ENCODE measurements around the gene CLN6.
"Not testable (repeated sequence)": the region's sequence is repeated elsewhere in the genome, so short reads cannot be mapped to it uniquely, and the experiment has no call there.

The CLN6 gene

GRCh38 chr15:68192804-68193486 is 36.6 kb downstream of the CLN6 start:
- DNase-seq (ENCODE audit: extremely low read depth in 1 of 2, low read depth in 1 of 2), result no peak

GRCh38 chr15:68192117-68192516 is 37.4 kb downstream of the CLN6 start:
- DNase-seq (ENCODE audit: extremely low read depth in 1 of 2, low read depth in 1 of 2), result no peak

- DNase-seq (ENCODE audit: extremely low read depth in 1 of 2, low read depth in 1 of 2), result no peak
Observed at GRCh38 chr15:68191555-68191954, 38.0 kb downstream of the CLN6 start.

- DNase-seq (ENCODE audit: extremely low read depth in 1 of 2, low read depth in 1 of 2), result no peak
Observed at GRCh38 chr15:68190048-68190447, 39.5 kb downstream of the CLN6 start.

DNA sequence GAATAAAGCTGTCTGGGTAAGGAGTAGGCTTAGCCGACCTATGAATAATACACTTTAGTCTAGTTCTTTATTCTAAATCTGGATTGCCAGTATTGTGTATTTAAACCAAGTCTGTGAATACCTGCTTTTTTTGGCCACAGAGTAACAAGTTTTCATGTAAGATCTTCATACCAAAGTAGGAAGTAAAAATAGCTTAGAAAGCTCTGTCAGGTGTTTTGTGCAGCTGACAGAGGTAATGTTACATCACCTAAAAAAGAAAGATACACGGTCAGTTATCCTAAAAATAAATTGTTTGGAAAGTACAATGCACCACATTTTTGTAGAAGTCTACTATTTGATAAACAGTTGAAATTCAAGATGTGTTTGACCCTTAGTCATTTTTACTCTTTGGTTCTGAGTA is 40.9 kb downstream of the CLN6 start:
- no peak for DNase-seq (ENCODE audit: extremely low read depth in 1 of 2, low read depth in 1 of 2)

- no peak for DNase-seq (ENCODE audit: extremely low read depth in 1 of 2, low read depth in 1 of 2)
Observed at GRCh38 chr15:68187559-68187958, 42.0 kb downstream of the CLN6 start.

GRCh38 chr15:68186671-68187397 is 42.7 kb downstream of the CLN6 start:
- no peak for DNase-seq (ENCODE audit: extremely low read depth in 1 of 2, low read depth in 1 of 2)

- no peak for DNase-seq (ENCODE audit: extremely low read depth in 1 of 2, low read depth in 1 of 2)
Observed at GRCh38 chr15:68184616-68185480, 44.7 kb downstream of the CLN6 start.

DNA sequence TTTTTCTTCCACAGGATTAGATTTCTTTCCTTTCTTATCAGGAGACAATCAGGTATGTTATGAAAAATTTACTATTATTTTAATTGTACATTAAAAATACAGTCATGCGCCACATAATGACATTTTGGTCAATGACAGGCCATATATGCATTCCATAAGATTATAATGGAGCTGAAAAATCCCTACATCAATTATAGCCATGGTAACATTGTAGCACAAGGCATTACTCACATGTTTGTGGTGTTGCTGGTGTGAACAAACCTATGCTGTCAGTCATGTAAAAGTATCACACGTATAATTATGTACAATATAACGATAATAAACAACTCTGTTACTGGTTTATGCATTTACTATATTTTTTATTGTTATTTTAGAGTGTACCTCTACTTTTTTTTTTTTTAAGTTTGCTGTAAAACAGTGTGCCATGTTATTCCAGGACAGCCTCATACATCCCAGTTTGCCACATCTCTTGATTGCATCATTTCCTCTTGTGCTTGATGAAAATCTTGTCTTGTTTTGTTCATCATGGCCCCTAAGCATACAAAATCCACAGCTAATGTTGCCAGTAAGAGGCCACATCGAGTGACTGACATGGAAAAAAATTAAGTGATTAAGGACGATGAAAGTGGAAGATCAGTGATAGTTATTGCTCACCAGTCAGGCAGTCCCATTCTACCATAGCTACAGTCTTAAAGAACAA is 45.8 kb downstream of the CLN6 start:
- DNase-seq (ENCODE audit: extremely low read depth in 1 of 2, low read depth in 1 of 2), result no peak

GRCh38 chr15:68177742-68178141 is 51.8 kb downstream of the CLN6 start:
- DNase-seq (ENCODE audit: extremely low read depth in 1 of 2, low read depth in 1 of 2), result no peak

- no peak for DNase-seq (ENCODE audit: extremely low read depth in 1 of 2, low read depth in 1 of 2)
Observed at GRCh38 chr15:68176601-68177000, 52.9 kb downstream of the CLN6 start.

DNA sequence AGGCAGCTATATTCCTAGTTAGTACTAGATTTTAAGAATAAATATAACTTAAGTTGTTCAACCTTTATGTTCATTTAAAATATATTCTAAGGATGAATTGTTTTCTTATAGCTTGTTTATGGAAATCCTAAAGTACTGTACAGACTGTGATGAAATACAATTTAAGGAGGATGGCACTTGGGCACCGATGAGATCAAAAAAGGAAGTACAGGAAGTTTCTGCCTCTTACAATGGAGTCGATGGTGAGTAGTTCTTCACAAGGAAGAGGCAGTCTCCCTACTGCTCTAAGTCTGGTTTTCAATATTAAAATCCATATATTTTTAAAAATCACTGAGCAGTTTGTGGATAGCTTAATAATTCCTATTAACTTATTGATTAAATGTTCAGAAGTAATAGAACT is 54.0 kb downstream of the CLN6 start:
- DNase-seq (ENCODE audit: extremely low read depth in 1 of 2, low read depth in 1 of 2), result no peak

DNA sequence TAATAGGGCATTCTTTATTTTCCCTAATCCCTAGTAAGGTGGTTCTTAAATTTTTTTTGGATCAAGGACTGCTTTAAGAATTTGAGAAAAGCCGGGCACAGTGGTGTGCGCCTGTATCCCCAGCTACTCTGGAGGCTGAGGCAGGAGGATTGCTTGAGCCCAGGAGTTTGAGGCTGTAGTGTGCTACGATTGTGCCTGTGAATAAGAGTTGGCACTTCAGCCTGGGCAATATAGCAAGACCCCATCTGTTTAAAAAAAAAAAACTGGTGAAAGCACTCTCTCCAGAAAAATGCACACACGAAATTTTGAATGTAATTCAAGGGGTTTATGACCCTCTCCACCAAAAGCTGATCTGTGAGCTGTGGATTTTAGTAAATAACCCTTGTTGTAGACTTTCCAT is 56.4 kb downstream of the CLN6 start:
- no peak for DNase-seq (ENCODE audit: extremely low read depth in 1 of 2, low read depth in 1 of 2)

GRCh38 chr15:68172037-68172436 is 57.5 kb downstream of the CLN6 start:
- not testable (repeated sequence) for DNase-seq (ENCODE audit: extremely low read depth in 1 of 2, low read depth in 1 of 2)

- DNase-seq (ENCODE audit: extremely low read depth in 1 of 2, low read depth in 1 of 2), result no peak
Observed at GRCh38 chr15:68166847-68167246, 62.7 kb downstream of the CLN6 start.

DNA sequence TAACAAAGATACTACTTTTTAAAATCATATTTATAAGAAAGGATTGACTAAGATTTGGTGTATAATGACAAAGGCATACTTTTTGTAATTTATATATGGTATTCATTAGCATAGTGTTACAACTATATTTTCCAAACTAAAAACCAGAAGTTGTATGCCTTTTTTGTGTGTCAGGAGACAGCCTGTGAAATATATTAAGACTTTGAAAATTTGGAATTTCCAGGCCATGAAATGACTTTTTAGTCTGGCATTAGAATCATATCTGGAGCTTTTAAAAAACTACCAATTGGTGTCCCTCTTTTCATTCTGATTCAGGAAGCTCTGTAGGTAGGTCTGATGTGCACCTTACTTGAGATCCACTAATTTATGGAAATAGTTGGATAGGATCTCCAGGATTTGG is 66.3 kb downstream of the CLN6 start:
- no peak for DNase-seq (ENCODE audit: extremely low read depth in 1 of 2, low read depth in 1 of 2)

DNA sequence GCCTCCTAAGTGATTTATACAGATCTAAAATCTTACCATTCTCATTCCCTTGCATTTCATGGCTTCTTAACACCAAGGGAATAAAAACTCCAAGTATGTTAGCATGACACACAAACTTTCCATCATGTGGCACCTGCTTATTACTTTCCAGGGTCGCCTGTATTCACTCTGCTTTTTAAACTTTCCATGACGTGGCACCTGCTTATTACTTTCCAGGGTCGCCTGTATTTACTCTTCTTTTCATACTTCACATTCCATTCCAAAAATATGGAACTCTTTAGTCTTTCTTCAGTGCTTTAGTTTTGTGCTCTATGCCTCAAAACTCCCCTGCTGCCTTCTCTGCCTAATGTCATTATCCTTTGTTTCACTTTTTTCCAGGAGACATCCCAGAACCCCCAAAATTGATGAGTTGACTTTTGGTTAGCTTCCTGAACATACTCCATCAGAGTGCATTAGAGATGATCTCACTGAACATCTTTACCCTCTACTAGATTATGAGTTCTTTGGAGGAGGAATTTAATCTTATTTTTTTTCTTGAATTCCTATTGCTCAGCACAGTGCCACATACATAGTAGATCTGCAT is 71.4 kb downstream of the CLN6 start:
- DNase-seq (ENCODE audit: extremely low read depth in 1 of 2, low read depth in 1 of 2), result no peak

- no peak for DNase-seq (ENCODE audit: extremely low read depth in 1 of 2, low read depth in 1 of 2)
Observed at GRCh38 chr15:68157074-68157473, 72.5 kb downstream of the CLN6 start.

Measured in activated CD8-positive, alpha-beta memory T cell treated with anti-CD3 and anti-CD28 coated beads for 1 hour (primary cell).